Activated naive CD8-positive, alpha-beta T cell treated with anti-CD3 and anti-CD28 coated beads, Interleukin-2, amount 10 ng/mL, durations not matched to agents 7 days and 5 days (primary cell): ENCODE results near the gene TMEM115. TPM values are rescaled to one million over a fixed set of nuclear protein-coding genes. Genes with fewer than 3 reads are reported as not detected.
A peak's percentile ranks its signal among the peaks of the same experiment; 100 is the strongest.

ENCODE experiments used
- ATAC-seq: fragments of 150-1000 bp; cut with Tn5 transposase; one replicate; pipeline ENCODE4 v1.10.0; 2021; ENCODE audit warnings: low read depth, moderate library complexity
- POLR2A ChIA-PET: fragments of 350-600 bp; sonication (Branson Sonifier 250); formaldehyde crosslinking; loops from one replicate; lab custom pipeline; 2021; ENCODE audit warnings: antibody characterized with exemption; lab: Charles Lee
- DNase-seq: peaks from one replicate; pipeline ENCODE4 v3.0.0; 2021
- H3K27ac Mint-ChIP-seq: one replicate; pipeline ENCODE4 v1.8.0; 2022; ENCODE audit warnings: mild to moderate bottlenecking, mixed read lengths
- H3K27me3 Mint-ChIP-seq: one replicate; pipeline ENCODE4 v1.8.0; 2022; ENCODE audit warnings: mild to moderate bottlenecking, moderate library complexity, mixed read lengths
- H3K36me3 Mint-ChIP-seq: one replicate; pipeline ENCODE4 v1.8.0; 2021; ENCODE audit warnings: mild to moderate bottlenecking, mixed read lengths
- H3K4me1 Mint-ChIP-seq: one replicate; pipeline ENCODE4 v1.8.0; 2021; ENCODE audit warnings: mixed read lengths
- H3K4me3 Mint-ChIP-seq: one replicate; pipeline ENCODE4 v1.8.0; 2022; ENCODE audit warnings: mild to moderate bottlenecking, moderate library complexity, mixed read lengths
- H3K9me3 Mint-ChIP-seq: one replicate; pipeline ENCODE4 v1.8.0; 2021; ENCODE audit warnings: mixed read lengths
- total RNA-seq, 2 experiments: library from RNA; stranded (reverse); gene quantifications; one replicate each; pipeline ENCODE4 v1.2.3, GENCODE V29; 2021

Gene TMEM115
- total RNA-seq, 2 experiments from 2014 or later: 23.4 to 24.4 TPM

- DNase-seq: no peak
- POLR2A ChIA-PET: no interaction called here
- Mint-ChIP-seq H3K4me1 (peaks cover 6% of the 10 kb centered on the region), H3K36me3 (no peaks in the 10 kb centered on the region), H3K27ac (no peak overlapping the region), H3K9me3 (no peaks in the 10 kb centered on the region), H3K27me3 (peaks cover 1% of the 10 kb centered on the region), H3K4me3 (no peak overlapping the region)
- no peak for ATAC-seq
These were observed 11.9 kb upstream of the TMEM115 start for GRCh38 chr3:50371133-50371685.

GRCh38 chr3:50370594-50370993 is 11.3 kb upstream of the TMEM115 start:
- Mint-ChIP-seq H3K4me3 (no peak overlapping the region), H3K4me1 (peaks cover 9% of the 10 kb centered on the region), H3K36me3 (no peaks in the 10 kb centered on the region), H3K9me3 (no peaks in the 10 kb centered on the region), H3K27ac (no peak overlapping the region), H3K27me3 (peaks cover 1% of the 10 kb centered on the region)
- ATAC-seq (no peak), DNase-seq (no peak)
- POLR2A ChIA-PET: no interaction called here

- no peak for ATAC-seq
- Mint-ChIP-seq H3K36me3 (no peaks in the 10 kb centered on the region), H3K9me3 (no peaks in the 10 kb centered on the region), H3K27ac (no peak overlapping the region), H3K27me3 (peaks cover 1% of the 10 kb centered on the region), H3K4me1 (peaks cover 9% of the 10 kb centered on the region), H3K4me3 (no peak overlapping the region)
- POLR2A ChIA-PET: no interaction called here
- no peak for DNase-seq
These were observed 9.8 kb upstream of the TMEM115 start for GRCh38 chr3:50369012-50369670.

GRCh38 chr3:50365842-50366220 is 6.5 kb upstream of the TMEM115 start:
- Mint-ChIP-seq H3K36me3 (no peaks in the 10 kb centered on the region), H3K4me3 (peak overlapping the region; percentile 83), H3K27me3 (no peaks in the 10 kb centered on the region), H3K27ac (peak overlapping the region; percentile 86), H3K9me3 (no peaks in the 10 kb centered on the region), H3K4me1 (peaks cover 5% of the 10 kb centered on the region)
- POLR2A ChIA-PET: interaction anchor here (0.6 to 1.2 kb wide), 5 partner anchors 12 to 201 kb away, joined by 3 to 9 read pairs (median 6); partner anchors contain the start of genes C3orf18 and RASSF1
- DNase-seq (no peak), ATAC-seq (no peak)

- peak overlapping the region; percentile 86 for H3K27ac Mint-ChIP-seq
- H3K4me3 Mint-ChIP-seq: peak overlapping the region; percentile 83
- H3K36me3 Mint-ChIP-seq: no peaks in the 10 kb centered on the region
- H3K9me3 Mint-ChIP-seq: no peaks in the 10 kb centered on the region
- POLR2A ChIA-PET: interaction anchor here (0.6 to 2.1 kb wide), 7 partner anchors 11 to 246 kb away, joined by 3 to 15 read pairs (median 6); partner anchors contain the start of genes C3orf18, CISH, CYB561D2 and NPRL2
- DNase-seq (peak; percentile 93), ATAC-seq (peak; percentile 99)
- H3K4me1 Mint-ChIP-seq: peaks cover 5% of the 10 kb centered on the region
- no peaks in the 10 kb centered on the region for H3K27me3 Mint-ChIP-seq
These were observed 5.9 kb upstream of the TMEM115 start for GRCh38 chr3:50365080-50365841.

- H3K27ac Mint-ChIP-seq: no peak overlapping the region
- peak overlapping the region; percentile 83 for H3K4me3 Mint-ChIP-seq
- DNase-seq (no peak), ATAC-seq (peak; percentile 27)
- peaks cover 9% of the 10 kb centered on the region for H3K4me1 Mint-ChIP-seq
- no peaks in the 10 kb centered on the region for H3K9me3 Mint-ChIP-seq
- no peaks in the 10 kb centered on the region for H3K36me3 Mint-ChIP-seq
- no peaks in the 10 kb centered on the region for H3K27me3 Mint-ChIP-seq
- POLR2A ChIA-PET: interaction anchor here (0.7 to 2.1 kb wide), 4 partner anchors 14 to 247 kb away, joined by 6 to 15 read pairs (median 8); partner anchors contain the start of genes C3orf18, CISH, CYB561D2 and NPRL2
These were observed 5.3 kb upstream of the TMEM115 start for GRCh38 chr3:50364573-50365079.

- no peak for DNase-seq
- H3K9me3 Mint-ChIP-seq: no peaks in the 10 kb centered on the region
- peaks cover 7% of the 10 kb centered on the region for H3K36me3 Mint-ChIP-seq
- peaks cover 32% of the 10 kb centered on the region for H3K4me1 Mint-ChIP-seq
- POLR2A ChIA-PET: interaction anchor here (1.0 to 1.6 kb wide), 4 partner anchors 9 to 32 kb away, joined by 3 to 12 read pairs (median 5); partner anchors contain the start of genes CYB561D2, NPRL2, RASSF1 and TUSC2
- H3K4me3 Mint-ChIP-seq: peak overlapping the region; percentile 96
- ATAC-seq: no peak
- H3K27me3 Mint-ChIP-seq: no peaks in the 10 kb centered on the region
- H3K27ac Mint-ChIP-seq: peak overlapping the region; percentile 92
These were observed 414 bp upstream of the TMEM115 start for GRCh38 chr3:50359760-50360110.

- Mint-ChIP-seq H3K4me1 (peaks cover 32% of the 10 kb centered on the region), H3K27ac (peak overlapping the region; percentile 88), H3K4me3 (peak overlapping the region; percentile 96), H3K27me3 (no peaks in the 10 kb centered on the region), H3K36me3 (peaks cover 11% of the 10 kb centered on the region), H3K9me3 (no peaks in the 10 kb centered on the region)
- DNase-seq (no peak), ATAC-seq (no peak)
- POLR2A ChIA-PET: interaction anchor here (0.6 to 1.2 kb wide), 2 partner anchors 18 to 21 kb away, joined by 5 read pairs; partner anchors contain the start of gene RASSF1
These were observed 888 bp downstream of the TMEM115 start for GRCh38 chr3:50358355-50358910.

GRCh38 chr3:50357481-50357880 is 1.8 kb downstream of the TMEM115 start:
- Mint-ChIP-seq H3K4me3 (peak overlapping the region; percentile 96), H3K27me3 (no peaks in the 10 kb centered on the region), H3K4me1 (peaks cover 36% of the 10 kb centered on the region), H3K9me3 (no peaks in the 10 kb centered on the region), H3K36me3 (peaks cover 12% of the 10 kb centered on the region), H3K27ac (peak overlapping the region; percentile 61)
- POLR2A ChIA-PET: interaction anchor here (0.6 to 5.8 kb wide), 7 partner anchors 15 to 210 kb away, joined by 3 to 45 read pairs (median 4); partner anchors contain the start of genes C3orf18, RASSF1 and TUSC2
- ATAC-seq: no peak
- no peak for DNase-seq

- no peak for ATAC-seq
- H3K4me3 Mint-ChIP-seq: peak overlapping the region; percentile 96
- H3K36me3 Mint-ChIP-seq: peaks cover 12% of the 10 kb centered on the region
- H3K27me3 Mint-ChIP-seq: no peaks in the 10 kb centered on the region
- POLR2A ChIA-PET: interaction anchor here (1.1 to 5.8 kb wide), 4 partner anchors 15 to 28 kb away, joined by 3 to 45 read pairs (median 6); partner anchors contain the start of genes RASSF1 and TUSC2
- H3K9me3 Mint-ChIP-seq: no peaks in the 10 kb centered on the region
- no peak for DNase-seq
- H3K4me1 Mint-ChIP-seq: peaks cover 37% of the 10 kb centered on the region
- no peak overlapping the region for H3K27ac Mint-ChIP-seq
These were observed 2.8 kb downstream of the TMEM115 start for GRCh38 chr3:50356553-50356952.

GRCh38 chr3:50355829-50356552 is 3.3 kb downstream of the TMEM115 start:
- no peak for DNase-seq
- no peaks in the 10 kb centered on the region for H3K9me3 Mint-ChIP-seq
- no peak for ATAC-seq
- peaks cover 12% of the 10 kb centered on the region for H3K36me3 Mint-ChIP-seq
- peak overlapping the region; percentile 96 for H3K4me3 Mint-ChIP-seq
- POLR2A ChIA-PET: interaction anchor here (1.1 to 5.8 kb wide), 3 partner anchors 15 to 28 kb away, joined by 3 to 45 read pairs (median 9); partner anchors contain the start of genes RASSF1 and TUSC2
- no peak overlapping the region for H3K27ac Mint-ChIP-seq
- H3K4me1 Mint-ChIP-seq: peaks cover 42% of the 10 kb centered on the region
- H3K27me3 Mint-ChIP-seq: no peaks in the 10 kb centered on the region

- H3K36me3 Mint-ChIP-seq: peaks cover 12% of the 10 kb centered on the region
- DNase-seq (no peak), ATAC-seq (no peak)
- no peak overlapping the region for H3K27ac Mint-ChIP-seq
- H3K4me3 Mint-ChIP-seq: no peak overlapping the region
- POLR2A ChIA-PET: interaction anchor here (1.5 to 7.0 kb wide), 3 partner anchors 11 to 18 kb away, joined by 7 to 82 read pairs (median 45); partner anchors contain the start of gene RASSF1
- H3K27me3 Mint-ChIP-seq: no peaks in the 10 kb centered on the region
- H3K4me1 Mint-ChIP-seq: peaks cover 47% of the 10 kb centered on the region
- no peaks in the 10 kb centered on the region for H3K9me3 Mint-ChIP-seq
These were observed 4.5 kb downstream of the TMEM115 start for GRCh38 chr3:50354850-50355249.
